ENCODE results near the gene AP4B1.

- no peak for TF ChIP-seq CTCF (IDR thresholded peaks at IDR 0.05)
- no peak for TF ChIP-seq POLR2A (IDR thresholded peaks at IDR 0.05)
Measured at GRCh38 chr1:113941245-113941559, 36.6 kb upstream of the AP4B1 start.

Data from gastroesophageal sphincter (tissue), 3 donors.